ENCODE measurements around the gene COQ8B. TPM values are rescaled to one million over a fixed set of nuclear protein-coding genes. Genes with fewer than 3 reads are reported as not detected.

The COQ8B gene
- total RNA-seq, 1 experiment from 2014 or later, result 62.9 TPM

GRCh38 chr19:40668991-40669614 lies 47.6 kb downstream of the COQ8B start:
- Mint-ChIP-seq H3K4me3 (no peak overlapping the region), H3K27ac (no peak overlapping the region), H3K36me3 (peaks cover 29% of the 10 kb centered on the region; the same call in 1 of the 2 replicates), H3K4me1 (no peaks in the 10 kb centered on the region), H3K9me3 (no peaks in the 10 kb centered on the region), H3K27me3 (ENCODE audit: low read depth) (peaks cover 13% of the 10 kb centered on the region)
- ATAC-seq (no peak), DNase-seq (ENCODE audit: low spot score) (no peak)
- ChIA-PET CTCF (no interaction called here), POLR2A (no interaction called here)
- TF ChIP-seq, protein P1, sequence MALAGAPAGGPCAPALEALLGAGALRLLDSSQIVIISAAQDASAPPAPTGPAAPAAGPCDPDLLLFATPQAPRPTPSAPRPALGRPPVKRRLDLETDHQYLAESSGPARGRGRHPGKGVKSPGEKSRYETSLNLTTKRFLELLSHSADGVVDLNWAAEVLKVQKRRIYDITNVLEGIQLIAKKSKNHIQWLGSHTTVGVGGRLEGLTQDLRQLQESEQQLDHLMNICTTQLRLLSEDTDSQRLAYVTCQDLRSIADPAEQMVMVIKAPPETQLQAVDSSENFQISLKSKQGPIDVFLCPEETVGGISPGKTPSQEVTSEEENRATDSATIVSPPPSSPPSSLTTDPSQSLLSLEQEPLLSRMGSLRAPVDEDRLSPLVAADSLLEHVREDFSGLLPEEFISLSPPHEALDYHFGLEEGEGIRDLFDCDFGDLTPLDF (CRISPR knock-in tag; IDR thresholded peaks at IDR 0.05), result no peak
- no peak for TF ChIP-seq TCF7 (CRISPR knock-in tag; IDR thresholded peaks at IDR 0.05; ENCODE audit: low read depth)
- TF ChIP-seq ERG (CRISPR knock-in tag; IDR thresholded peaks at IDR 0.05), result no peak
- no peak for TF ChIP-seq JAZF1 (CRISPR knock-in tag; IDR thresholded peaks at IDR 0.05)
- no peak for TF ChIP-seq EMX1 (CRISPR knock-in tag; IDR thresholded peaks at IDR 0.05)
- TF ChIP-seq AR (CRISPR knock-in tag; IDR thresholded peaks at IDR 0.05), result no peak
- TF ChIP-seq, protein P2, sequence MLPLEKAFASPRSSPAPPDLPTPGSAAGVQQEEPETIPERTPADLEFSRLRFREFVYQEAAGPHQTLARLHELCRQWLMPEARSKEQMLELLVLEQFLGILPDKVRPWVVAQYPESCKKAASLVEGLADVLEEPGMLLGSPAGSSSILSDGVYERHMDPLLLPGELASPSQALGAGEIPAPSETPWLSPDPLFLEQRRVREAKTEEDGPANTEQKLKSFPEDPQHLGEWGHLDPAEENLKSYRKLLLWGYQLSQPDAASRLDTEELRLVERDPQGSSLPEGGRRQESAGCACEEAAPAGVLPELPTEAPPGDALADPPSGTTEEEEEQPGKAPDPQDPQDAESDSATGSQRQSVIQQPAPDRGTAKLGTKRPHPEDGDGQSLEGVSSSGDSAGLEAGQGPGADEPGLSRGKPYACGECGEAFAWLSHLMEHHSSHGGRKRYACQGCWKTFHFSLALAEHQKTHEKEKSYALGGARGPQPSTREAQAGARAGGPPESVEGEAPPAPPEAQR (CRISPR knock-in tag; IDR thresholded peaks at IDR 0.05), result no peak
- no peak for TF ChIP-seq ETV6 (CRISPR knock-in tag; IDR thresholded peaks at IDR 0.05)
- TF ChIP-seq ZNF138 (CRISPR knock-in tag; conservative IDR thresholded peaks at IDR 0.05), result no peak
- no peak for TF ChIP-seq TEAD4 (CRISPR knock-in tag; IDR thresholded peaks at IDR 0.05)
- TF ChIP-seq OVOL2 (CRISPR knock-in tag; IDR thresholded peaks at IDR 0.05; ENCODE audit: borderline replicate concordance), result no peak
- TF ChIP-seq, protein P3, sequence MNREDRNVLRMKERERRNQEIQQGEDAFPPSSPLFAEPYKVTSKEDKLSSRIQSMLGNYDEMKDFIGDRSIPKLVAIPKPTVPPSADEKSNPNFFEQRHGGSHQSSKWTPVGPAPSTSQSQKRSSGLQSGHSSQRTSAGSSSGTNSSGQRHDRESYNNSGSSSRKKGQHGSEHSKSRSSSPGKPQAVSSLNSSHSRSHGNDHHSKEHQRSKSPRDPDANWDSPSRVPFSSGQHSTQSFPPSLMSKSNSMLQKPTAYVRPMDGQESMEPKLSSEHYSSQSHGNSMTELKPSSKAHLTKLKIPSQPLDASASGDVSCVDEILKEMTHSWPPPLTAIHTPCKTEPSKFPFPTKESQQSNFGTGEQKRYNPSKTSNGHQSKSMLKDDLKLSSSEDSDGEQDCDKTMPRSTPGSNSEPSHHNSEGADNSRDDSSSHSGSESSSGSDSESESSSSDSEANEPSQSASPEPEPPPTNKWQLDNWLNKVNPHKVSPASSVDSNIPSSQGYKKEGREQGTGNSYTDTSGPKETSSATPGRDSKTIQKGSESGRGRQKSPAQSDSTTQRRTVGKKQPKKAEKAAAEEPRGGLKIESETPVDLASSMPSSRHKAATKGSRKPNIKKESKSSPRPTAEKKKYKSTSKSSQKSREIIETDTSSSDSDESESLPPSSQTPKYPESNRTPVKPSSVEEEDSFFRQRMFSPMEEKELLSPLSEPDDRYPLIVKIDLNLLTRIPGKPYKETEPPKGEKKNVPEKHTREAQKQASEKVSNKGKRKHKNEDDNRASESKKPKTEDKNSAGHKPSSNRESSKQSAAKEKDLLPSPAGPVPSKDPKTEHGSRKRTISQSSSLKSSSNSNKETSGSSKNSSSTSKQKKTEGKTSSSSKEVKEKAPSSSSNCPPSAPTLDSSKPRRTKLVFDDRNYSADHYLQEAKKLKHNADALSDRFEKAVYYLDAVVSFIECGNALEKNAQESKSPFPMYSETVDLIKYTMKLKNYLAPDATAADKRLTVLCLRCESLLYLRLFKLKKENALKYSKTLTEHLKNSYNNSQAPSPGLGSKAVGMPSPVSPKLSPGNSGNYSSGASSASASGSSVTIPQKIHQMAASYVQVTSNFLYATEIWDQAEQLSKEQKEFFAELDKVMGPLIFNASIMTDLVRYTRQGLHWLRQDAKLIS (CRISPR knock-in tag; IDR thresholded peaks at IDR 0.05; ENCODE audit: borderline replicate concordance), result no peak
- TF ChIP-seq GRHL2 (CRISPR knock-in tag; IDR thresholded peaks at IDR 0.05; ENCODE audit: insufficient replicate concordance, severe bottlenecking), result no peak
- TF ChIP-seq NR2C2 (CRISPR knock-in tag; IDR thresholded peaks at IDR 0.05), result no peak
- no peak for TF ChIP-seq ZNF232 (CRISPR knock-in tag; IDR thresholded peaks at IDR 0.05)
- TF ChIP-seq IRF1 (CRISPR knock-in tag; IDR thresholded peaks at IDR 0.05), result no peak
- TF ChIP-seq JUN (CRISPR knock-in tag; IDR thresholded peaks at IDR 0.05), result no peak
- no peak for TF ChIP-seq SMAD4 (CRISPR knock-in tag; IDR thresholded peaks at IDR 0.05)

Measured in WTC11 (cell line).